C4-2B (cell line): ENCODE measurements around the gene GNB1.
"Not testable (repeated sequence)": the region's sequence is repeated elsewhere in the genome, so short reads cannot be mapped to it uniquely, and the experiment has no call there.

ENCODE experiments used
- H3K27ac ChIP-seq: fragments of 450-650 bp; 2 replicates; pipeline ENCODE4 v1.5.1; 2017
- CTCF ChIP-seq: fragments of 450-650 bp; conservative IDR thresholded peaks from 2 replicates; pipeline ENCODE4 v1.5.1; 2017; ENCODE audit warnings: mild to moderate bottlenecking
- ZFX ChIP-seq: fragments of 450-650 bp; IDR thresholded peaks from 2 replicates; pipeline ENCODE4 v1.6.1; 2017

GNB1 gene

GRCh38 chr1:1857096-1857703 lies 33.7 kb downstream of the GNB1 start:
- TF ChIP-seq ZFX: no peak
- TF ChIP-seq CTCF: no peak
- peak overlapping the region; percentile 83; the same call in 1 of the 2 replicates for H3K27ac ChIP-seq

- H3K27ac ChIP-seq: not testable (repeated sequence)
Measured at GRCh38 chr1:1856161-1856560, 34.7 kb downstream of the GNB1 start.

- no peak overlapping the region; the same call in 1 of the 2 replicates for H3K27ac ChIP-seq
- TF ChIP-seq CTCF (no peak), ZFX (no peak)
Measured at GRCh38 chr1:1853593-1854257, 37.2 kb downstream of the GNB1 start.

- no peak overlapping the region for H3K27ac ChIP-seq
- TF ChIP-seq CTCF (no peak), ZFX (no peak)
Measured at GRCh38 chr1:1852619-1853414, 38.1 kb downstream of the GNB1 start.

GRCh38 chr1:1847890-1848289 lies 43.0 kb downstream of the GNB1 start:
- peak overlapping the region; percentile 58 for H3K27ac ChIP-seq
- no peak for TF ChIP-seq ZFX
- TF ChIP-seq CTCF: no peak

- no peak for TF ChIP-seq CTCF
- no peak for TF ChIP-seq ZFX
- H3K27ac ChIP-seq: peak overlapping the region; percentile 58; the same call in 1 of the 2 replicates
Measured at GRCh38 chr1:1847061-1847850, 43.6 kb downstream of the GNB1 start.

- peak overlapping the region; percentile 58 for H3K27ac ChIP-seq
- TF ChIP-seq CTCF (no peak), ZFX (no peak)
Measured at GRCh38 chr1:1846386-1846918, 44.4 kb downstream of the GNB1 start.
